DMS153 treated with DMSO at 0.1 percent for 48 hours (cell line): ENCODE measurements around the gene HIC1.
A peak's percentile ranks its signal among the peaks of the same experiment; 100 is the strongest.

ENCODE experiments used
- DNase-seq: peaks from one replicate; lab custom pipeline; 2025; ENCODE audit not compliant: unreplicated experiment; lab: John Stamatoyannopoulos, UW

HIC1 gene

DNA sequence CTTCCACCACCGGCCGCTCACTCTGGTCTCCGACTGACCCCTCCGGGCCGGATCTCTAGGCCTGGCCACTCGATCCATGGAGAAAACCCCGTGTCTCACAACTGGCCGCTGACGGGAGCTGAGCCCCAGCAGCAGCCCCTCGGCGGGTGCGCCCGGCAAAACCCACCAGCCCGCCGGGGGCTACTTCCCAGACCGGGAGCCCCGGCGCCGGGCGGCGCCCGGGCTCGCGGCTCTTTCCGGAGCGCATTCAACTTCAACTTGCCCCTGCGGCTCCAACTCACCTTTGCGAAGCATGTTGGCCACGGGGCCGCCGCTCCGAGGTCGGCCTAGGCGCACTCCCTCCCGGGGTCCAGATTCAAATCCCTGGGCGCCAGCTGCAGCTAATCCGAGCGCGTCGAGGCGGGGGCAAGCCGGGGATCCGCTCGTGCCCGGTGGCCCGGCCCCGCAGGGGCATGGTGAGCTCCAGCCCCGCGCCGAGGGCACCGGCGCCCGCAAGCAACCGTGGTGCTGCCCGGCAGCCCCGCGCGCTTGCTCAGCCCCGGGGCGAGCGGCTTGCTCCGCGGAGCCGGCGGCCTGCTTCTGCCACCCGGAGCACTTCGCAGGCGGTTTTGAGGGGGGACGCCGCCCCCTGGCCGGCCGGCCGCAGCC, 30.2 kb upstream of the HIC1 start:
- DNase-seq, result no peak

DNA sequence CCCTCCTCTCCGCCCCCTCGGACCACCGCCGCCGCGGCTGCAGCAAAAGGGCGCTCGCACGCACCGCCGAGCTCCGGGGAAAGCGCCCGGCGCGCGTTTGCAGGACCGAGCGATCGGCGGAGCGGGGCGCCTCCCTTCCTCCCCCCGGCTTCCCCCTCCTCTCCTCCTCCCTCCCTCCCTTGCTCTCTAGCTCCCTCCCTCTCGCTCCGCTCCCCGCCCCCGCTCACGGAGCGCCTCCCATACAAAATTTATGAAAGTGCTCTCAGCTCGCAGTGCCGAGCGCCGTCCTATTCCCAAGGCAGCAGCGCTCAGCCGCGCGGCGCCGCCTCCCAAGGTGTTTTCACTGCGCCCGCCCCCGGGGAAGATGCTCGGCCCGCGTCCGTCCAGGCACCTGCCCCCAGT, 29.7 kb upstream of the HIC1 start, which contains the start of gene RTN4RL1:
Gene RTN4RL1, minus strand, starts transcription at position 115 of the 402 bp plus-strand sequence. CDS start 469 bp downstream, outside the sequence.
- no peak for DNase-seq

DNA sequence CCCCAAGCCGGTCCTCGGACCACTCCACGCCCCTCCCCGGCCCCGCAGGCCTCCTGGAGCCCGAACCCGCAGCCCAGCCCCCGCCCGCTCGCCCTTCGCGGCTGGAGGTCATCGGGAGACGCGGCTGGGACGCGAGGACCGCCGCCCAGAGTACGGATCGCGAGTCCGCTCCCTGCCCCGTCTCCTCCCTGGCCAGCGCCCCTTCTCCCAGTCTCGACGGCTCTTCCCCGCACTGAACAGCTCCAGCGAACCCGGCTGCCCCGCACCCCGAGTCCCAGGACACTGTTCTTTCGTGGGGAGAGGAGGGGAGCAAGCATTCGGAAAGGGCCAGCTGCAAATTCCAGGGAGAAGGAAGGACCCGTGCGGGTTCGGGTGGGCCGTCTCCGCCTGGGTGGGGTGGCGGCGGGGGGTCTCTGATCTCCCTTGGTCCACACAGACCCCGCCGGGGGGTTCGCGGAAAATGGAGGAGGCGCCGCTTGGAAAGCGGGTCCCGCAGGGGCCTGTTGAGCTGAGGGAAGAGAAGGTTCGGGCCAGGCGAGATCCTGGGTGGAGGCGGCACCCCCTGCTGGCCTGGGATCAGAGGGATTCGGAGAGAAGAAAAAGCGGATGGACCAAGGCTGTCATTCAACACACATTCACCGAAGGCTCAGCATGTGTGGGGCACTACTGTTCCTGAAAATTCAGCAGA, 29.1 kb upstream of the HIC1 start:
- DNase-seq, result peak; percentile 14

DNA sequence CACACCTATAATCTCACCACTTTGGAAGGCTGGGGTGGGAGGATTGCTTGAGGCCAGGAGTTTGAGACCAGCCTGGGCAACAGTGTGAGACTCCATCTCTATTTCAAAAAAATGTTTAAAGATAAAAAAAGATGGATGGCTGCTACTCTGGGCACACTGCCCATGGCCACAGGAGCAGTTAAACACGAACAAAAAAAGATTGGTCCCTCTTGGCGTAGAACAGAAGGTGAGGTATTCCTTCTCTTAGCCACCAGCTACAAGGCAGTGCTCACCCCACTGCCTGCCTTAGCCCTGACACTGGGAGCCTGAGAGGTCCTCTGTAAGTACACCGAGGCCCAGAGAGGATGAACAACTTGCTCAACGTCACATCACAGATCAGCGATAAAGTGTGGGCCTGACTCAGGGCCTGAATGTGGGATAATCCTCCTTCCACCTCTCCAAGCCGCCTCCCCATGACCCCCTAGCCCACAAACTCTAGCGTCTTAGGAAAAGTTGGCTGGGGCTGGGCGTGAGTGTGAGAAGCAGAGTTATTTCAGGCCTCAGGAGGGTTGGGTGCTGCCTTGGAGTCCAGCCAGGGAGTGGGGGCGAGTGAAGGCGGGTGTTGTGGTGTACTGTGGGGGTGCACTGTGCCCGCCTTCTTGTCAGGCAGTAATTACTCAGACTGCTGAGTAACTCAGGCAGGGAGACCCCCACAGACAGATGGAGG, 27.2 kb upstream of the HIC1 start:
- no peak for DNase-seq

DNA sequence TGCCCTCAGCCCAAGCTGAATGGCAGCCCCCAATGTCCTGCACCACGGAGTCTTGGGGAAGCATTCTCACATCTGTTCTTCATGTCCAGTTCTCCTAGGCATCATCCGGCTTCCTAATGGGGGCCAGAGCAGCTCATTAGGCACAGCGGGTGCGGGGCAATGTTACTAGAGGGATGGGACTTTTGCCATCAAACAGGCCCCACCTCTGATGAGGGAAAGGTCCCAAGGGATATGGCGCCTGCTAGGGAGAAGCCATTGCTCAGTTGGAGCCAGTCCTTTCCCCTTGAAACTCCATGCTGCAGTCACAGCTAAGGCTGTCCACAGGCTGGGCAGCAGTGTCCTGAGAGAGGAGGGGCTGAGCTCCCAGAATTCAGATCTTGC, 26.7 kb upstream of the HIC1 start:
- DNase-seq, result no peak

DNA sequence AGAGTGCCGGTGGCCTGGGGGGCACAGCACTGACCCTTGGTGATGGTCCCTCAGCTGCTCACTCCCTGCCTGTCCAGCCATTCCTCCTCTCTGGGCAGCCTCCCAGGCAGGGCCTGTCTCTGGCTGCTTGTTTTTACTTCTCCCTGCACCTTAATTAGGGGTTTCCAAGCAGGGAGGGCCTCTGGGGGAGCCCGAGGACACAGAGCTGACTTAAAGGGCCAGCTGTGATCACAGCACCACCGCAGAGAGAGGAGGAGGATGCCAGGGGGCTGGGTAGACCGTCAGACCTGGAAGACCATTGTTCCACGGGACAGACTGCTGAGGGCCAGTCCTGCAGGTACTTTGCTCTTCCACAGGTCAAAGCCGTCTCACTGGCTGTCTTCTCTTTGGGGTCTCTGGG, 26.2 kb upstream of the HIC1 start:
- no peak for DNase-seq

DNA sequence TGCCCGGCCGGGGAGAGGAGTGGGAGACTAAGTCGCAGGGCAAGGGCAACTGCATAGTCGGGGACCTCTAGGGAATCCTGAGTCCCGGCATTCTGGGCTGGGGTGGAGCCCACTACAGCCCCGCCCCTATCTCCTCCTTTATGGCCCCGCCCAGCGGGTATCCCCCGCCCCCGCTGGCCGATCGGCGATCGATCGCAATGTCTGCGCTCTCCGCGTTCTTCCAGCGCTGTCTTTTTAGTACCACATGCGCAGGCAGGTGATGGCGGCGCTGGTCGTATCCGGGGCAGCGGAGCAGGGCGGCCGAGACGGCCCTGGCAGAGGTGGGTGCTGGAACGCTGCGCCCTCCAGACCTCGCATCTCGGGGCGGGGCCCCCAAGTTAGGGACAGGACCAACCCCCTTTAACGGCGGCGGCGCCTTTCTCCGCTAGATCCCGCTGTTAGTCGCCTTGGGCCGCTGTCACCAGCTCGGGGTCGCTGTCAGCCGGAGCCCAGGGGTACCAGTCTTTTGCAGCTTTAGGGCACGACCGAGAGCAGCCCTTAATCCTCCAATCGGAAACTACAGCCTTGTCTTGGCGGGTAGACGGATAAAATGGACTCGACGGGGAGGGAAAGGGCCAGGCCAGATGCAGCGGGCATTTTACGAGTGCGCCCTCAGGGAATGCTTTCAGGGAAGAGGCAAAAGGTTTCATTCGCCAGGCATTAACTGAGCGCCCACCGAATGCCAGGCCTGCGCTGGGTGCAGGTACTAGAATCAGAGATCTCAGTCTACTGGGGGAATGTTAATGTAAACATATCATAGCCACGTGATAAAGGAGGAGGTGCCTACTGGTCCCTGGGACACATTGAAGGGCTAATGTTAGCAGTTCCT, 24.8 kb upstream of the HIC1 start, which contains the start of gene DPH1:
Gene DPH1, plus strand, starts transcription at position 243 of the 868 bp plus-strand sequence. Its CDS starts 17 bp downstream, at position 260.
- DNase-seq, result peak; percentile 6

DNA sequence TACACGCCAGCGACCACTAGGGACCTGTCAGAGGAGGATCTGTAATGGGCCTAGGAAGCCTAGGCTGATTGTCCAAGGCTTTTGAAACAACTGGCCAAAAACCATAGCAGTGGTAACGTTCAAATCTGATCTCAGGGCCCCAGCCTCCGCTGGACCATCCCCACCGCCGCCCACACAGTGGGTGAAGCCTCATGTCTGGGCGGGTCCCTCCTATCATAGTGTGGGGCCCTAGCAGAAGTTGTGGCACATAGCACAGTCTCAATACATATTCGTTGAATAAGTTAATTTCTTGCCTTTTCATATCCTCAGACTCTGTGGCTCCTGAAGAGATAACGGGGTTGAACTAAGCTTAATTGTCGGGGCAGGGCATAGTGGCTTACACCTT, 24.1 kb upstream of the HIC1 start:
- no peak for DNase-seq

DNA sequence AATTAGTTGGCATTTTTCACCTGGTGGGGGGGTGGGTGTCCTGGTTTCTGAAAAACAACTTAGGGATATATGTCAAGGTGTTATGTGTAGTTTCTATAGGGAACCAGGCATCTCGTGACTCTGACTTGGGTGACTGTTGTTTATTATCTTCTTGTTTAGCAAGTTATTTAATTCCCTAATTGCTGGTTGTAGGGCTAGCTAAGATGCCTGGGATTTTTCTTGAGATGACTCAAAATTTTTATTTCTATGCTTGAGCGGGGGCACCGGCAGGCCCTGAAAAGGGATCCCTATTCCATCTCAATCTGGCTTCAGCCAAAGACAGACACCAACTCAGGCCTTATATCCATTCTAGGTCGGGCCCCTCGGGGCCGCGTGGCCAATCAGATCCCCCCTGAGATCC, 21.8 kb upstream of the HIC1 start:
- no peak for DNase-seq

DNA sequence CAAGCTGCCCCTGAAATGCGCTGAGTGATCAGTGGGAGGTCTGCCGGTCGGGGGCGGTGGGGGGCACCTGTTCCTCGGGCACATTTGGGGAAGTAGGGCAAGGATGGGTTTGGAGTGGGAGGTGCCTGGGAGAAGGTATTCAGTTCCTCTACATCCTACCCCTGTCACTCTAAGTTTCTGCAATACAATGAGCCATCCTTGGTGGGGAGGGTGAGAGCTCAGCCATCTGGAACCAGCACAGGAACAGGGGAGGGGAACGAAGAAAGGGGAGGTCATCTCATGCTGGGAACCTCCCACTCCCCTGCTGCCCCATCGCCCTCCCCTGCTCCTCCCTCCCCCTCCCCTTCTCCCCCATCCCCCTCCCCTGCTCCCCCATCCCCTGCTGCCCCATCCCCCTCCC, 20.7 kb upstream of the HIC1 start:
- no peak for DNase-seq

DNA sequence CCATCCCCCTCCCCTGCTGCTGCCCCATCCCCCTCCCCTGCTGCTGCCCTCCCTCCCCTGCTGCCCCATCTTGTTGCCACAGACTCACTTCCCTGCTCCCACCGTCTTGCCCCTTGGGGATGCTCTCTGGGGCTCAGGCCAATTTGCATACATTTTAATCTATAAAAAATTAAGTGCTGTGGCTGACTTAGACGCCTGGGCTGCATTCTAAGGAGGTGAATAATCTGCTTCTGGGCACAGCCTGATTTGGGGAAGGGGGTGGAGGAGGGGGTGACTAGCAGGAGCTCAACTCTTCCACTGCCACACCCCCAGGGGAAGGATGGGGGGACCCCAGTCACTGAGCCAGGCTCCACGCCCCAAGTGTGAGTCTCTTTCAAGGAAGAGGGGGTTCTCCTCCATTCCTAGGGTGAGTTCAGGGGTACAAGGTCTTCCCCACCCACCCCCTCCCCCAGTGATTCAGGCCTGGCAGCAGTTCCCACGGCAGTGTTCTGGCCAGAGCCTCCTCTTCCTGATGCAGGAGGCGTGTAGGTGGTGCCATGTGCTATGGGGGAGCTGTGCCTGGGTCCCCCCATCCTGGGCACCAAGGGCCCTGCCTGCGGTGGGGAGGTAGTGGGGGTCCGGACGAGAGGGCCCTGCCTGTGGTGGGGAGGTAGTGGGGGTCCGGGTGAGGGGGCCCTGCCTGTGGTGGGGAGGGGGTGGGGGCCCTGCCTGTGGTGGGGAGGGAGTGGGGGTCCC, 19.9 kb upstream of the HIC1 start:
- DNase-seq, result no peak

DNA sequence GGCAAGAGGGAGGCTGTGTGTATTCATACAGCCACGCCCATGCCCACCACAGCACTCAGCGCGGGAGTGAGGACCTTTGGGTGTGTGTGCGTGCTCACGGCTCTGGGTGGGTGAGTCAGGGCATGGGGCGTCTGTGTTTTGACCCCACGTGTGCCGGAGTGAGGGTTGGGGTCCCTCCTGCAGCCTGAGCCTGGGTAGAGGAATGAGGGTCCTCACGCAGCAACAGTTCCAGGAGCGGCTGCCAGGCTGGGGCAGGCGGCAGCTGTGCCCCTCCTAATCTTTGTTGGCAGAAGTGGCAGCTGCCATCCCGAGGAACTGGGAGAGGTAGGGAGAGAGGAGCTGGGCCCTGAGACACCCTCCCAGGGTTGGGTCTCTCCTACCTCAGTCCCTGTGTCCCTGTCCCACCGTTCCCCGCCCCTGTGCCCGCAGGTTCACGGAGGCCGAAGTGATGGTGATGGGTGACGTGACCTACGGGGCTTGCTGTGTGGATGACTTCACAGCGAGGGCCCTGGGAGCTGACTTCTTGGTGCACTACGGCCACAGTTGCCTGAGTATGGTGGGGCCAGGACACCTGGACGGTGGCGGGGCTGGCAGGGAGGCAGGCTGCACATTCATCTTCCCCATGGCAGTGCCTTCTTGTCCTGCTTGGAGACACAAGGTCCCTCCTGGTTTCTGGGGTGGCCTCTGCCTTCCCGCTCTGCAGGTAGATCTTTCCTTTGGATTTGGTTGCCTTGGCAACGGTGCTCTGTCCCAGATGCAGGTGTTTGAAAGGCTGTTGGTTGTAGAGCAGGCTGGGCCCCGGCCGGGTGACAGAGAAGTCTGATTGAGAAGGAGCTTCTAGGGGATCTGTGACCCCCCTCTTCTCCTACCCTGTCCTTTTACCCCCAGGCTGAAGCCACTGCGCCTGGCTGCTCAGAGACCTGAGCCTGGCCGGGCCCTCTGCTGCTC, 19.1 kb upstream of the HIC1 start:
- no peak for DNase-seq

DNA sequence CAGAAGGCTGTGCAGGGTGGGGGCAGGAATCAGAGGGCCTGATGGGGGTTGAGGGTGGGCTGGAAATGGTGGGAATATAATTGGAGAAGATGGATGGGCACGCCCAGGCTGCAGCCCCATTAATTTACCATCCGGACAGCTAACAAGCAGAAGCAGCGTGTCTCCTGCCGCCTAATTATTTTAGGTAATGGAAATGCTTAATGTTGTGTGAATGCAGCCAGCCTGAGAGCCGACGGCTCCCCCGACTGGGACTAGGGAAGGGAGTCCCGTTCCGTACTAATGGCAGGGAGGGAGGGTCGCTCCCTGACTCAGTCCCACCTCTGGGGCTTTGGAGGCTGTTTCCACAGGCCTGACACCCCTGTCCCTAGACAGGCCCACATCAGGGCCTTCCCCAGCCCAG, 17.7 kb upstream of the HIC1 start:
- DNase-seq, result no peak

DNA sequence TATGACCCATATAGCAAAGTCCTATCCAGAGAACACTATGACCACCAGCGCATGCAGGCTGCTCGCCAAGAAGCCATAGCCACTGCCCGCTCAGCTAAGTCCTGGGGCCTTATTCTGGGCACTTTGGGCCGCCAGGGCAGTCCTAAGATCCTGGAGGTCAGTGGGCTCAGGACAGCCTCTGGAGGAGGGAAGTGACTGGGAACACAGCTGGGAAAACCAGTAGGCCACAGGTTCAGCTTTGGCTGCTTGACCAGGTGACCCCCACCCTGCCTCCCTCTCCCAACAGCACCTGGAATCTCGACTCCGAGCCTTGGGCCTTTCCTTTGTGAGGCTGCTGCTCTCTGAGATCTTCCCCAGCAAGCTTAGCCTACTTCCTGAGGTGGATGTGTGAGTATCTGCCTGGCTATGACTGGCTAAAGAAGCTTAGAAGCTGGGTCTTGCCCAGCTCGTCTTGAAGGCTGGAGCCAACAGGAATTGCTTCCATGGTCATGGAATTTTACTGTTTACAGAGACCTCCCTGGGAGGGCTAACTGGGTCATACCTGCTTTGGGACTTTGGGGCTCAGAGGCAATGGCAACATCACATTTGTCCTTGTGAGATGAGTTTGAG, 14.6 kb upstream of the HIC1 start:
- DNase-seq, result no peak

DNA sequence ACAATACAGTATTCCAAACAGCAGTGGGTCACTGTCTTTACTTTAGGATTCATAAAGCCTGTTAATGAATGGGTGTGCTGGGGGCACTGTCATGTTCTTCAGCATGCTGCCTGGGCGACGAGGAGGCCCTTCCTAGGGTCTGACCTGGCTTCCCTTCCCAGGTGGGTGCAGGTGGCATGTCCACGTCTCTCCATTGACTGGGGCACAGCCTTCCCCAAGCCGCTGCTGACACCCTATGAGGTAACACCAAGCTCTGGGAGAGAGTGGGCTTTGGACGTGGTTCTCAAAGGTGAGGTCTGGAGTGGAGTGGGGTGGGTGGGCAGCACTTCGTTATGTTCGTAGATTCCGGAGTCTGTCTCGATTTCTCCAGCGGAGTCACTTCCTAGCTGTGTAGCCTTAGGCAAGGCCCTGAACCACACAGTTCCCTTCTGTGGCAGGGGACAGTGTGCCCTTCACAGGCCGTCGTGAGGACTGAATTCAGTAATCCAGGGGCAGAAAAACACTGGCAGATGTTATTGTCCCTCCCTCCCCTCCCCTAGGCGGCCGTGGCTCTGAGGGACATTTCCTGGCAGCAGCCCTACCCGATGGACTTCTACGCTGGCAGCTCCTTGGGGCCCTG, 13.9 kb upstream of the HIC1 start:
- no peak for DNase-seq

DNA sequence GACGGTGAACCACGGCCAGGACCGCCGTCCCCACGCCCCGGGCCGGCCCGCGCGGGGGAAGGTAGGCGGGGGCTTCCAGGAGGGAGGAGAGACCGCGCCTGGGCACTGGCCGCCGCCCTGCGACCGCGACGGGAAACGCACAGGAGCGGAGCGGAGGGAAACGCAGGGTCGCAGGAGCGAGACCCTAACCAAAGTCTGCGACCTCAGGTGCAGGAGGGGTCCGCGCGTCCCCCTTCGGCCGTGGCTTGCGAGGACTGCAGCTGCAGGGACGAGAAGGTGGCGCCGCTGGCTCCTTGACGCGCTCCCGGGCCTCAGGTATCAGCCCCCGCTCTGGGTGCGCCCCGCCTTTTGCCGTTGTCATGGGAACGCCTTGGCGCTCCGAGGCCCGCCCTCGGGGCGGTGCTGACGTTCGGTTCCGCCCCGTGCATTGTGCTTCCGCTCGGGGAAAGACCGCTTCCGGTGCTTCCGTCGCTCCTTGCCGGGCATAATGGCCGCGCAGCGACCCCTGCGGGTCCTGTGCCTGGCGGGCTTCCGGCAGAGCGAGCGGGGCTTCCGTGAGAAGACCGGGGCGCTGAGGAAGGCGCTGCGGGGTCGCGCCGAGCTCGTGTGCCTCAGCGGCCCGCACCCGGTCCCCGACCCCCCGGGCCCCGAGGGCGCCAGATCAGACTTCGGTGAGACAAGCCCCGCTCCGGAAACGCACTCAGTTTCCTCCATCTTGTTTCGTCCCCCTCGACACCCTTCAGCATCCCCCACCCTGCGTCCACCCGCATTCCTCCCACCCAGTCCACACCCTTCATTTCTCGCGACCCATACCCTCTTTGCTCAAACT, 13.1 kb upstream of the HIC1 start, which contains the start of gene OVCA2:
Gene OVCA2, plus strand, starts transcription at position 462 of the 829 bp plus-strand sequence. Its CDS starts 26 bp downstream, at position 488.
- DNase-seq, result peak; percentile 62

DNA sequence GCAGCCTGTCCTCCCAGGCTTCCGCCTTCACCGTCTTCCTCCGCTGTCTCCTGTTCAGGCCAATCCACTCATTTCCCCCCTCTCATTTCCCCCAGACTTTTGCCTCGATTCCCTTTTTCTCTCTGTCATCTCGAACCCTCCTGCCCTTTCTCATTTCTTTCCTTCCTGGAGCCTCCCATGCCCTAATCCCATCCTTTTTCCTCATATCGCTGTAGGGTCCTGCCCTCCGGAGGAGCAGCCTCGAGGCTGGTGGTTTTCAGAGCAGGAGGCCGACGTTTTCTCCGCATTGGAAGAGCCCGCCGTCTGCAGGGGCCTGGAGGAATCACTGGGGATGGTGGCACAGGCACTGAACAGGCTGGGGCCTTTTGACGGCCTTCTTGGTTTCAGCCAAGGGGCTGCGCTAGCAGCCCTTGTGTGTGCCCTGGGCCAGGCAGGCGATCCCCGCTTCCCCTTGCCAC, 12.5 kb upstream of the HIC1 start:
- DNase-seq, result no peak
